ENCODE data around the gene ACADVL. TPM values are rescaled to one million over a fixed set of nuclear protein-coding genes. Genes with fewer than 3 reads are reported as not detected.

Gene ACADVL
- total RNA-seq, 1 donor from 2014 or later = 86.7 TPM

DNA sequence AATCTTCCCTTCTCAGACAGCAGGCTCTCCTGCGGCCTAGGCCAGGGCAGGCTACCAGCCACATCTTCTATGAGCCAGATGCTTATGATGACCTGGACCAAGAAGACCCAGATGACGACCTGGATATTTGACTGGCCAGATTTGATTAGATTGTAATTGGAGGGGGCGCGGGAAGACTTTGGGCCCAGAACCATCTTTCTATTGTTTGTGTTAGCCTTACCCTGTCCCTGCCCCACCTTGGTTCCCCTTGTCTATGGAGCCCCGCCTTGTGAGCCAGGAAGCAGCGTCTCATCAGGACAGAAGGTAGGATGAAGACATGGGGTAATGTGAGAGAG is 39.8 kb downstream of the ACADVL start:
- no peaks in the 10 kb centered on the region for H3K9me3 Mint-ChIP-seq

GRCh38 chr17:7260151-7260550 is 40.4 kb downstream of the ACADVL start:
- Histone ChIP-seq H2AFZ (replicated peaks) (no peak overlapping the region), H3K27me3 (peaks cover 49% of the 10 kb centered on the region), H3K79me2 (ENCODE audit: low read depth) (no peaks in the 10 kb centered on the region), H3K9ac (no peak overlapping the region), H3F3A (ENCODE audit: low read depth) (peaks cover 29% of the 10 kb centered on the region), H3K27ac (no peak overlapping the region), H3K4me3 (no peak overlapping the region), H3K4me2 (no peak overlapping the region), H3K36me3 (no peaks in the 10 kb centered on the region), H3K9me3 (ENCODE audit: low read depth) (no peaks in the 10 kb centered on the region), H4K20me1 (ENCODE audit: low read depth) (peaks cover 11% of the 10 kb centered on the region), H3K4me1 (peaks cover 14% of the 10 kb centered on the region)
- TF ChIP-seq, protein P1, sequence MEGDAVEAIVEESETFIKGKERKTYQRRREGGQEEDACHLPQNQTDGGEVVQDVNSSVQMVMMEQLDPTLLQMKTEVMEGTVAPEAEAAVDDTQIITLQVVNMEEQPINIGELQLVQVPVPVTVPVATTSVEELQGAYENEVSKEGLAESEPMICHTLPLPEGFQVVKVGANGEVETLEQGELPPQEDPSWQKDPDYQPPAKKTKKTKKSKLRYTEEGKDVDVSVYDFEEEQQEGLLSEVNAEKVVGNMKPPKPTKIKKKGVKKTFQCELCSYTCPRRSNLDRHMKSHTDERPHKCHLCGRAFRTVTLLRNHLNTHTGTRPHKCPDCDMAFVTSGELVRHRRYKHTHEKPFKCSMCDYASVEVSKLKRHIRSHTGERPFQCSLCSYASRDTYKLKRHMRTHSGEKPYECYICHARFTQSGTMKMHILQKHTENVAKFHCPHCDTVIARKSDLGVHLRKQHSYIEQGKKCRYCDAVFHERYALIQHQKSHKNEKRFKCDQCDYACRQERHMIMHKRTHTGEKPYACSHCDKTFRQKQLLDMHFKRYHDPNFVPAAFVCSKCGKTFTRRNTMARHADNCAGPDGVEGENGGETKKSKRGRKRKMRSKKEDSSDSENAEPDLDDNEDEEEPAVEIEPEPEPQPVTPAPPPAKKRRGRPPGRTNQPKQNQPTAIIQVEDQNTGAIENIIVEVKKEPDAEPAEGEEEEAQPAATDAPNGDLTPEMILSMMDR (IDR thresholded peaks at IDR 0.05) = no peak
- no peak for TF ChIP-seq EZH2 (IDR thresholded peaks at IDR 0.05)
- TF ChIP-seq EZH2phosphoT487 (IDR thresholded peaks at IDR 0.05) = no peak
- Mint-ChIP-seq H3K4me3 (peak overlapping the region; percentile 57), H3K36me3 (peaks cover 20% of the 10 kb centered on the region), H3K9me3 (no peaks in the 10 kb centered on the region), H3K27me3 (ENCODE audit: insufficient read depth, low read depth) (peaks cover 46% of the 10 kb centered on the region), H3K27ac (no peak overlapping the region), H3K4me1 (peaks cover 8% of the 10 kb centered on the region)
- DNase-seq (ENCODE audit: low spot score) = no peak

More for the DNA sequence above, 39.8 kb downstream of the ACADVL start:
- H3K27ac ChIP-seq = no peak overlapping the region
- no peaks in the 10 kb centered on the region for H3K79me2 ChIP-seq (ENCODE audit: low read depth)
- TF ChIP-seq EZH2phosphoT487 (IDR thresholded peaks at IDR 0.05) (no peak), EZH2 (IDR thresholded peaks at IDR 0.05) (no peak)
- TF ChIP-seq, protein P1 (IDR thresholded peaks at IDR 0.05) = no peak
- peaks cover 49% of the 10 kb centered on the region for H3K27me3 ChIP-seq
- H4K20me1 ChIP-seq (ENCODE audit: low read depth) = peaks cover 11% of the 10 kb centered on the region
- Mint-ChIP-seq H3K27ac (no peak overlapping the region), H3K4me1 (peaks cover 8% of the 10 kb centered on the region), H3K27me3 (ENCODE audit: insufficient read depth, low read depth) (peaks cover 46% of the 10 kb centered on the region), H3K36me3 (peaks cover 25% of the 10 kb centered on the region), H3K4me3 (no peak overlapping the region)
- no peaks in the 10 kb centered on the region for H3K9me3 ChIP-seq (ENCODE audit: low read depth)
- no peak for DNase-seq (ENCODE audit: low spot score)
- H2AFZ ChIP-seq (replicated peaks) = no peak overlapping the region
- H3K9ac ChIP-seq = no peak overlapping the region
- H3F3A ChIP-seq (ENCODE audit: low read depth) = peaks cover 29% of the 10 kb centered on the region
- H3K4me3 ChIP-seq = no peak overlapping the region
- H3K4me1 ChIP-seq = peaks cover 14% of the 10 kb centered on the region
- no peaks in the 10 kb centered on the region for H3K36me3 ChIP-seq
- no peak overlapping the region for H3K4me2 ChIP-seq

GRCh38 chr17:7260651-7261378 is 41.1 kb downstream of the ACADVL start:
- peak overlapping the region; percentile 70 for H3K4me3 Mint-ChIP-seq
- Histone ChIP-seq H4K20me1 (ENCODE audit: low read depth) (peaks cover 11% of the 10 kb centered on the region), H3K9ac (no peak overlapping the region), H2AFZ (replicated peaks) (peak overlapping the region; percentile 81), H3K36me3 (no peaks in the 10 kb centered on the region), H3K4me3 (peak overlapping the region; percentile 41), H3K4me1 (peaks cover 14% of the 10 kb centered on the region), H3K79me2 (ENCODE audit: low read depth) (no peaks in the 10 kb centered on the region), H3K4me2 (peak overlapping the region; percentile 78), H3K27me3 (peaks cover 49% of the 10 kb centered on the region), H3F3A (ENCODE audit: low read depth) (peaks cover 29% of the 10 kb centered on the region), H3K9me3 (ENCODE audit: low read depth) (no peaks in the 10 kb centered on the region), H3K27ac (no peak overlapping the region)
- TF ChIP-seq EZH2phosphoT487 (IDR thresholded peaks at IDR 0.05) (no peak), EZH2 (IDR thresholded peaks at IDR 0.05) (no peak)
- TF ChIP-seq, protein P1 (IDR thresholded peaks at IDR 0.05) = no peak
- H3K27me3 Mint-ChIP-seq (ENCODE audit: insufficient read depth, low read depth) = peaks cover 48% of the 10 kb centered on the region
- H3K27ac Mint-ChIP-seq = no peak overlapping the region
- peak; percentile 73 for DNase-seq (ENCODE audit: low spot score)
- H3K4me1 Mint-ChIP-seq = peaks cover 8% of the 10 kb centered on the region
- no peaks in the 10 kb centered on the region for H3K9me3 Mint-ChIP-seq
- peaks cover 20% of the 10 kb centered on the region for H3K36me3 Mint-ChIP-seq
